ENCODE measurements around the gene CEP72.
"Not testable (repeated sequence)": the region's sequence is repeated elsewhere in the genome, so short reads cannot be mapped to it uniquely, and the experiment has no call there.

Gene CEP72

DNA sequence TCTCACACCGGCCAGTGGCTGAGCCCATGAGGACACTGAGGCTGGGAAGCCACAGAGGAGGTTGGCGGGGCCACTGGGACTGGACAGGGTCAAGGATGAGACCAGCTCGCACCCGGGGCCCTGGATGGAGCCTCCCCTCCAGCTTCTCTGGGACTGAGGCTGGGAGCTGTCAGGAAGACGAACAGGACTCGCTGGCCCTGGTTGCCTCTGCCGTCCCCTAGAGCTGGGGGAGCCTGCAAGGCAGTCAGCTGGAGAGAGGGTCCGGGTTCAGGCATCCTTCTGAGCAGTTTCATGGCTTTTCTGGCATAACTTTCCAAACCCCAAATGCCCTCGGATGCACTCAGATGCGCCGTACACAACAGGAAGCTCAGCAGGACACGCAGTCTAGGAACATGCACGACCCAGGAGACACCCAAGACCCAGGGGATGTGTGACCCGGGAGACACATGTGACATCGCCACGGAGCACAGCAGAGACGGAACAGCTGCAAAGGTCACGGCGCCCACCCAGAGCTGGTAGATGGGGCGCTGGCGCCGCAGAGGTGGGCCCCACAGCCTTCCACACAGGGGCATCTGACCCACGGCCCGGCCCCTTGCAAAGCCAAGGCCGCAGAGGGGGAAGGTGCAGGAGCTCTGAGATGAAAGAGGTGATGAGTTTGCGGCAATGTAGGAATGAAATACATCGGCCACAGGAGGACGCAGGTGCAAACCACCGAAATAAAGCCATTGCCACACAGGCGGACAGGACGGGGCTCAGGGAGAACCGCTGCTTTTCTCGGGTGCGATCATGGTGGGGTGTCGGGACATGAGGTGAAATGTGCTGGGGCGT lies 63.9 kb downstream of the CEP72 start:
- TF ChIP-seq, protein P1, sequence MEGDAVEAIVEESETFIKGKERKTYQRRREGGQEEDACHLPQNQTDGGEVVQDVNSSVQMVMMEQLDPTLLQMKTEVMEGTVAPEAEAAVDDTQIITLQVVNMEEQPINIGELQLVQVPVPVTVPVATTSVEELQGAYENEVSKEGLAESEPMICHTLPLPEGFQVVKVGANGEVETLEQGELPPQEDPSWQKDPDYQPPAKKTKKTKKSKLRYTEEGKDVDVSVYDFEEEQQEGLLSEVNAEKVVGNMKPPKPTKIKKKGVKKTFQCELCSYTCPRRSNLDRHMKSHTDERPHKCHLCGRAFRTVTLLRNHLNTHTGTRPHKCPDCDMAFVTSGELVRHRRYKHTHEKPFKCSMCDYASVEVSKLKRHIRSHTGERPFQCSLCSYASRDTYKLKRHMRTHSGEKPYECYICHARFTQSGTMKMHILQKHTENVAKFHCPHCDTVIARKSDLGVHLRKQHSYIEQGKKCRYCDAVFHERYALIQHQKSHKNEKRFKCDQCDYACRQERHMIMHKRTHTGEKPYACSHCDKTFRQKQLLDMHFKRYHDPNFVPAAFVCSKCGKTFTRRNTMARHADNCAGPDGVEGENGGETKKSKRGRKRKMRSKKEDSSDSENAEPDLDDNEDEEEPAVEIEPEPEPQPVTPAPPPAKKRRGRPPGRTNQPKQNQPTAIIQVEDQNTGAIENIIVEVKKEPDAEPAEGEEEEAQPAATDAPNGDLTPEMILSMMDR (IDR thresholded peaks at IDR 0.05; ENCODE audit: low read length, missing control alignments): no peak
- no peak for DNase-seq (ENCODE audit: low read depth)
- H3K4me3 ChIP-seq (replicated peaks; ENCODE audit: low read depth, low read length): no peak overlapping the region

DNA sequence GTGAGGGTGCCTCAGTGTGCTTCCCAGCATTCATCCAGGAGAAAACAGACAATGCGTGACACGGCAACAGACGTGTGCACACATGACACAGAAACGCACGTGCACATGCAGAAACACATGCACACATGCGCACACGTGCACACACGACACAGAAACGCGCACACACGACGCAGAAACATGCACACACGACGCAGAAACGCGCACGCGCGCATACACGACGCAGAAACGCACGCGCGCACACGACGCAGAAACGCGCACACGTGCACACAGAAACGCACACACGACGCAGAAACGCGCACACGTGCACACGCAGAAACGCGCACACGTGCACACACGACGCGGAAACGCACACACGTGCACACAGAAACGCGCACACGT lies 64.5 kb downstream of the CEP72 start:
- no peak for DNase-seq (ENCODE audit: low read depth)
- TF ChIP-seq, protein P1 (IDR thresholded peaks at IDR 0.05; ENCODE audit: low read length, missing control alignments): no peak
- no peak overlapping the region for H3K4me3 ChIP-seq (replicated peaks; ENCODE audit: low read depth, low read length)

DNA sequence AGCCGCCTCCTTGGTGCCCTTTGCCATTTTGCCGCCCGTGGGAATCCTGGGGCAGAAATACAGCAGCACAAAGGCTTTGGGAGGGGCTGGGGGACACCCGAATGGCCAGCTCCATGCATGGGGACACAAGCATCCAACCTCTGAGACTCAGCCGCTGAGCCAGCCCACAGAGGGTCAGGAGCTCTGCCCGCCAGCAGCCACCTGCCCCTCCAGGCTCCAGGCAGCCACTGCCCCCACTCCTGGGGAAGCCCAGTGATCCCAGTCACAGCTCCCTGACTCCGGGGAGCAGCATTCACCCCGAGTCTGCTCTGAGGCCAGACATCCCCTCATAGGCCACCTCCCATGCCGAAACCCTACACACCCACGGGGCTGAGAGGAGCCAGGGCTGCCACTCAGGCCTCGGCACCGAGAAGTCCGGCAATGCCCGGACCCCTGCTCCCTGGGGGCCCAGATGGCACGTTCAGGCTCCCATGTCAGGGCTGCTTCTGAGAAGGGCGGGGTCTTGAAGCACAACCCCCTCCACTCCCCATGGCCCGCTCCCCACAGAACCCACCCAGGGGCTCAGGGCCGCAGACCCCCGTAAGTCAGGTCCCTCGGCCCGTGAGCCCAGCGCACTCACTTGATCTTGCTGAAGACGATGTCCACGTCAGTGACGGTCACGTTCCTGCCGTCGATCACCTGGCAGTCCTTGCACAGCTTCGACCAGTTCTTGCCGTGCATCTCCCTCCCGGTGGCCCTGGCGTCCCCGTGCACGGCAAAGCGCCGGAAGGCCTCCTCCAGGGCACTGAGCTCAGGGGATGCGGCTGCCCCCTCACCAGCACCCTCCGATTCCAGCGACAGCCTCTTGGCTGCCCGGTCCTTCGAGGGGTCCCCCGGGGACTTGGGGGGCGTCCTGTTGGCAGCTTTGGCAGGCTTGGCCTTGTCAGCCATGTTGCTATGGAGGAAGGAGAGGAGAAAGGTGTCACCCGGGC lies 65.3 kb downstream of the CEP72 start:
- TF ChIP-seq, protein P1 (IDR thresholded peaks at IDR 0.05; ENCODE audit: low read length, missing control alignments): no peak
- no peak overlapping the region for H3K4me3 ChIP-seq (replicated peaks; ENCODE audit: low read depth, low read length)
- no peak for DNase-seq (ENCODE audit: low read depth)

DNA sequence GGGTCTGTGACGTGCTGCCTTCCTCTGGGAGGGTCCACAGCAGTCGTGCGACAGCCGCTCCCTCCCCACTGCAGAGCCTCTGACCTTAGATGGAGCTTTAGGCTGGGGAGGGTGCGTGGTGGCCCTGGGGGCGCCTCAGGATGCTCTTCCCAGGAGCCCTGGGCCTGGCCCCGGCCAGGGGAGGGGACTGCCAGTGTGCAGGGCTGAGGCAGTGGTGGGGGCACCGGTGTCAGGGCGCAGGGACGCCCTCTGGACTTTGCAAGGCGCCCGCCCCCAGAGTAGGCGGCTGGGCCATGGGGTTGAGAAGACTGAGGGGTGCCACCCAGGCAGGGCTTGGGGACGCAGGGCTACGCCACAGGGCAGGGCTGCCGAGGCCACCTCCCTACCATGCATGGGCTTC lies 66.4 kb downstream of the CEP72 start:
- not testable (repeated sequence) for DNase-seq (ENCODE audit: low read depth); H3K4me3 ChIP-seq (replicated peaks; ENCODE audit: low read depth, low read length)

DNA sequence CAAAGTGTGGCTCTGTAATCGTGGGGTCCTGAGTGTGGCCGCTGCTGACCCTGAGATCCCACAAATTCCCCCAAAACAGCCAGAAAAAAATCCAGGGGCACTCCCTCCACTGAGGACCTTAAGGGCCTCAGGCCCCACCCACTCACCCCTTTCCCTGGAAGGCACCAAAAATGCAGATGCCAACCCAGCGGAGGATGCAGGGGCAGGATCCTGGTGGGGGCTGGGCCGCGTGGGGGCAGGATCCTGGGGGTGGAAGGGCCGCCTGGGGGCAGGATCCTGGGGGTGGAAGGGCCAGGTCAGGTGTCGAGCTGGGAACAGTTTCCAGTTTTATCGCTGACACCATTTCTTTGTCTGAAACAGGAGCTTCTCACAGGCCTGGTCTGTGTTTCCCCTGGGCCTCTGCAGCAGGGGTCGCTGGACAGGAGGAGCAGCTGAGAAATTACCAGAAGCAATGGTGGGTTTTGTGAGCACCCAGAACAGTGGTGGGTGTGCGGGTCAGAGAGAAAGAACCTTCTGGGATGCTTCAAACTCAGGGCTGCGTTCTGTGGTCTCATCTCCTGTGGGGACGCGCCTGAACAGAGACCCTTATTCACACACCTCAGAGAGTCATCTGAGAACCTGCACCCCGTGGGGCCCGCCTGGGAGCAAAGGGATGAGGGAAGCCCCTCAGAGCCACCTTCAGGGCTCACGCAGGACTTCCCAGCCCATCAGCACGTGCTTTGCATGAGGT lies 67.2 kb downstream of the CEP72 start:
- H3K4me3 ChIP-seq (replicated peaks; ENCODE audit: low read depth, low read length); DNase-seq (ENCODE audit: low read depth): not testable (repeated sequence)

DNA sequence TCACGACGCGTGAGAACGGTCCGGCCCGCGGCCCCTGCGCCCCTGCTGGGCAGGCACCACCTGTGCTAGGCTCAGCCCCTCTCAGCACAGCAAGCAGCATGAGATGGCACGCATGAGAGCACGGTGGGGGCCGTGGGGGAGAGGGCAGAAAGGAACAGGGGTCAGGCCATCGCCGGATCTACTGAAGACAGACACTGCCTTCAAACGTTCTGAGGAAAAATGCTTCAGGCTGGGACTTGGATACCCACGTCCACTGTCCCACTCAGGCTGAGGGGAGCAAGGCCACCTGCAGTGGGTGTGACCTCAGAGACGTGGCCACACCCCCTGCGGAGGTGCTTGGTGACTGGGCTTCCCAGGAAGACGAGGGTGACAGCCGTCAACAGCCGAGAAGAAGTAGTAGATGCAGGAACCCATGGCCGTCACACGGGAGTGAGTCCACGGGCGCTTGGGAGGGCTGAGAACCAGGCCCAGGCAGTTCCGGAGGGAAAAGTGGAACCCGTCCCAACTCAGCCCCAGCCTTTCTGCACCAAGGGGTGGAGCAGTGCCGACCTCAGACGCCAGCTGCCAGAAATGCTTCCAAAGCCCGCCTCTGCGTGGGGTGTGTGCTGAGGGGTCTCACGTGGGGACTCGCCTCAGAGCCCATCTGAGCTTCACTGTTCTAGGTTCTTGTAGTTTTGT lies 68.1 kb downstream of the CEP72 start:
- H3K4me3 ChIP-seq (replicated peaks; ENCODE audit: low read depth, low read length); DNase-seq (ENCODE audit: low read depth): not testable (repeated sequence)

DNA sequence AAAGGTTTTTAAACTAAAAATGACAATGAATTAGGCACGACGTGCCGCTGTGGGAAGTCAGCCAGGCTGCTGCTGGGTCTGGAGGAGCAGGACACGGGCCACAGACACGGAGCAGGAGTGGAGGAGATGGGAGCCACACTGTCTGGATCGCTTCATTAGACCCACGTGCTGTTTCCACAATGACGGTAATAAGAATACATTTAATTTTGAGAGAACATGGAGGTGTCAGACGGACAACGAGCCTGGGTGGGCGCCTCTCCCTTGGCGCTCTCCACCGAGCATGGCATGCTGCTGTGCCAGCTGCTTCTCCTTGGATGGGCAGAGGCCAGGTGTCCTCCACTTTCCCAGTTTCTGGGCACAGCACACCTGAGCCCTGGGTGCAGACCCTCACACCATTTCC lies 68.7 kb downstream of the CEP72 start:
- DNase-seq (ENCODE audit: low read depth): not testable (repeated sequence)

DNA sequence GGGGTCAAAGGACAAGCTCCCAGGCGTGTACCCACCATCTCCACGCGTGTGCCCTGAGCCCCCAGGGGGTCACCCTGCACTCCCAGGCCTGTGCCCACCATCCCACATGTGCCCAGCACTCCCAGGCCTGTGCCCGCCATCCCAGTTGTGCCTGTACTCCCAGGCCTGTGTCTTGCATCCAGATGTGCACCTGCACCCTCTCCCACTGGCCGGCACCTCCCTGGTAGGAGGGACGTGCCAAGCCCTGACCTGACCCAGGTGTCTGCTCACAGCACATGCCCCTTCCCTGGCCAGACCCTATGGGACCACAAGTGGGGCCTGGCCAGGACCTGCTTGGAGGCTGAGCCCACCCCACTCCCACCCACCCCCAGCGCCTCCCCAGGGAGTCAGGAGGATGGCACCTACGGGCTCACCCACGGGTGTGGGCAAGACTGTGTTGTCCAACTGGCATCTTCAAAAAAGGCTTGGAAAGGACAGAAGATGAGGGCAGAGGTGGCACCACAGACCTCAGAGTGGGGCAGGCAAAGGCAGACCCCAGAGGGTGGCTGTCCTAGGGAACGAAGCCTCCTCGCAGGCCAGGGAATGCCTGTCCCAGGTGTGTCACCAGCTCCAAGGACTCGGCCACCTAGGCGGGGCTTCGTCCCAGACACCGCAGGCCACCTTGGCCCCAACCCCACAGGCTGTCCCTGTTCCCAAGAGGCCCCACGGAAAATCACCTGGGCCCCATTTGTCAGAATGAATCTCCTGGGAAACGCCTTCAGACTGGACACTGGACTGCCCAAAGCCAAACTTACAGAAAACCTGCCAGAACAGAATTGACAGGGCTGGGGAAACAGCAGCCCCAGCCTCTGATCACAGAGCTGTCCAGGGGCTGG lies 69.4 kb downstream of the CEP72 start:
- H3K4me3 ChIP-seq (replicated peaks; ENCODE audit: low read depth, low read length); DNase-seq (ENCODE audit: low read depth): not testable (repeated sequence)

More for the DNA sequence above, 68.7 kb downstream of the CEP72 start:
- H3K4me3 ChIP-seq (replicated peaks; ENCODE audit: low read depth, low read length): not testable (repeated sequence)

DNA sequence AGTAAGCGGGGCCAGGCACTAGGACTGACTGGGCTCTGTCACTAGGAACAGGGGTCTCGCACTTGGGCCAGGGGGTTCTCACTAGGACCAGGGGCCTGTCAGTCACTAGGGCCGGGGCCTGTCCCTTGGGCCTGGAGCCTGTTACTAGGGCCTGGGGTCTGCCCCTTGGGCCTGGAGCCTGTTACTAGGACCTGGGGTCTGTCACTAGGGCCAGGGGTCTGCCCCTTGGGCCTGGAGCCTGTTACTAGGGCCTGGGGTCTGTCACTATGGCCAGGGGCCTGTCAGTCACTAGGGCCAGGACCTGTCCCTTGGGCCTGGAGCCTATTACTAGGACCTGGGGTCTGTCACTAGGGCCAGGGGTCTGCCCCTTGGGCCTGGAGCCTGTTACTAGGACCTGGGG lies 70.1 kb downstream of the CEP72 start:
- not testable (repeated sequence) for DNase-seq (ENCODE audit: low read depth); H3K4me3 ChIP-seq (replicated peaks; ENCODE audit: low read depth, low read length)

DNA sequence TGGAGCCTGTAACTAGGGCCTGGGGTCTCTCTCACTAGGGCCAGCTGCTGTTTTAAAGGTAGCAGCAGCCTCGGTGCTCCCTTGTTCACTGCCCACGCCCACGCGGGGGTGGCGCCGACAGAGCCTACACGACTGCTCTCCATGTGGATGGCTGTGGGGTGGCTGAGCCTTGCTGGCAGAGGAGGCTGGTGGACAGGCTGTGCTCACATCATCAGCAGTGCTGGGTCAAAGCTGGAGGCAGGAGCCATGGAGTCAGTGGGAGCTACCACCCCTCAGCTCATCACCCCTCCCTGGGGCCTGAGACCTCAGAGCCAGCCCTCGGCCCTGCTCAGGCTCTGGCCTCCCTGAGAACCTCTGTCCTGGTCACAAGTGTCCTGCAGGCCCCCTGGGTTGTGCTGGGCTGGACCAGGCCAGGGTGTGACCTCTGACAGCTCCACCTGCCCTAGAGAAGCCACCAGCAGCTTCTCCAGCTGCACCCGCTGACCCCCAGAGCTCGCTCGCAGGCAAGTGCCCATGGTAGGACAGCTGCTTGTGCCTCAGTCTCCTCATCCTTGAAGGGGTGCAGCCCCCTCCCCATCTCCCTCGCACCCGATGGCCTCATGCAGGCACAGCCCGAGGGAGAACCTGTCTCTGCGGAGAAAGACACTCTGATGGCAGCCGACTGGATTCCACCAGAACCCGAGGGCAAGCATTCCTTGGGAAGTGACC lies 70.7 kb downstream of the CEP72 start:
- H3K4me3 ChIP-seq (replicated peaks; ENCODE audit: low read depth, low read length); DNase-seq (ENCODE audit: low read depth): not testable (repeated sequence)
